ENCODE results near the gene CWC15. TPM values are rescaled to one million over a fixed set of nuclear protein-coding genes. Genes with fewer than 3 reads are reported as not detected.

Gene CWC15
- total RNA-seq, 4 donors from 2014 or later, result 47.1 to 58.7 (median 53.4) TPM

- no peak for TF ChIP-seq CTCF (IDR thresholded peaks at IDR 0.05; ENCODE audit: low read depth)
These were observed 18.6 kb downstream of the CWC15 start for GRCh38 chr11:94954753-94955152.

GRCh38 chr11:94948070-94948617 is 25.2 kb downstream of the CWC15 start:
- no peak for TF ChIP-seq CTCF (IDR thresholded peaks at IDR 0.05; ENCODE audit: low read depth)

GRCh38 chr11:94946812-94947211 is 26.5 kb downstream of the CWC15 start:
- no peak for TF ChIP-seq CTCF (IDR thresholded peaks at IDR 0.05; ENCODE audit: low read depth)

GRCh38 chr11:94941131-94941530 is 32.2 kb downstream of the CWC15 start:
- TF ChIP-seq CTCF (IDR thresholded peaks at IDR 0.05; ENCODE audit: low read depth), result no peak

GRCh38 chr11:94939346-94939745 is 34.0 kb downstream of the CWC15 start:
- TF ChIP-seq CTCF (IDR thresholded peaks at IDR 0.05; ENCODE audit: low read depth), result no peak

GRCh38 chr11:94938095-94939055 is 35.0 kb downstream of the CWC15 start:
- TF ChIP-seq CTCF (IDR thresholded peaks at IDR 0.05; ENCODE audit: low read depth), result no peak

GRCh38 chr11:94934846-94935245 is 38.5 kb downstream of the CWC15 start:
- no peak for TF ChIP-seq CTCF (IDR thresholded peaks at IDR 0.05; ENCODE audit: low read depth)
